GM21528 (cell line): ENCODE data around the gene B3GAT1.

Experiments
- ATAC-seq: cut with Tn5 transposase; IDR thresholded peaks from one replicate; pipeline ENCODE4 v1.9.1; 2021; ENCODE audit warnings: mild to moderate bottlenecking, moderate library complexity; ENCODE audit not compliant: unreplicated experiment, low FRiP score

B3GAT1 gene

GRCh38 chr11:134342572-134343340 is 69.3 kb downstream of the B3GAT1 start:
- no peak for ATAC-seq

DNA sequence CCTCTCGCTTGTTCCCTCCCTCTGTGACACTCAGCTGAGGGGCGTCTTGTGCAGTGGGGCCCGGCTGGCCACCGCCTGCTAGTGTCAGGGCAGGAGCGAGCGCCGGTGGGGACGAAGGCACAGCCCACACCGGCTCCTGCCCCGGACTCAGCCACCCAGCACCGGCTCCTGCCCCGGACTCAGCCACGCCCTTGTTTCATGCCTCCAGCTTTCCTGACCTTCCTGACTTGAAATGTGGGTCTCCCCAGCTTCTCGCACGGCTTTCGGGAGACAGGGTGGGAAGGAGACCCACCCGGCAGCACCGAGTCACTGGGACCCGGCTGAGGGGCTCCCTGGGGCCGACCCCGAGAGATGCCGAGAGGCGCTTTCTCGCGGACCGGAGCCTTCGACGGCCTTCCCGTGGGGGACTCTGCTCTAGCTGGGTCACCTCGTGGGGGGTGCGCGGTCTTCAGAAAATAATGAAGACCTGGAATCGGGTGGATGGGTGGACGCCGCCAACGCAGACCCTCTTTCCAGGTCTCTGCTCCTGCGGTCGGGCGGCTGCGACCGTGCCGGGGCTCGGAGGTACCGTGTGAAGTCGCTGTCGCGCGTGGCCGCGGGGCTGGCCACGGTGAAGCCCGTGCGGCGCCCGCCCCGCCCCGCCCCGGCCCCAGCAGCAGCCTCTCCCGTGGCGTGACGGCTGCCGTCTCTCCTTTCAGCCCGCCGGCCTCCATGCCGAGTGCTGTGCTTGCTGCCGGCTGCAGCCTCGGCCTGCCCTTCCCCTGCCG is 70.1 kb downstream of the B3GAT1 start:
- ATAC-seq = no peak

DNA sequence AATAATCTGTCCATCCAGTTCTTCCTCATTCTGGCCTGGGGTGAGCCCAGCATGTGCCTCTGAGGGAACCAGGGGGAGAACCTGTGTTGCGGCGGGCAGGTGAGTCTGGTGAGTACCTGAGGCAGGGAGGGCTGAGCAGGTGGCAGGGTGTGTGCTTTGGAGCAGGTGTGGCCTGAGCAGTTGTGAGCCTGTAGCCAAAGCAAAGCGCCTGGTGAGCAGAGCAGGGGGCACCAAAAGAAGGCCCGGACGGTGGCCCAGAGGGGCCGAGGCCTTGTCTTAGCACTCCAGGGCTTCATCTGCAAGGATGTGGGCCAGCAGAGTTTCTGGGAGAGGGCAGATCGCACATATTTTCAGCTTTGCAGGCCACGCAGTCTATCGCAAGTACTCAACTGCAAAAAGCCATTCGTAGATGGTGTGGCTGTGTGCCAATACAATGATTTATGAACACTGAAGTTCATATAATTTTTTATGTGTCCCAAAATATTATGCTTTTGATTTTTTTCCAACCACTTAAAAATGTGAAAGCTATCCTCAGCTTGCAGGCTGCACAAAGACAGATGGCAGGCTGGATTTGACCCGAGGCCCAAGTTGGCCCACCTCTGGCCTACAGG is 71.6 kb downstream of the B3GAT1 start:
- no peak for ATAC-seq

DNA sequence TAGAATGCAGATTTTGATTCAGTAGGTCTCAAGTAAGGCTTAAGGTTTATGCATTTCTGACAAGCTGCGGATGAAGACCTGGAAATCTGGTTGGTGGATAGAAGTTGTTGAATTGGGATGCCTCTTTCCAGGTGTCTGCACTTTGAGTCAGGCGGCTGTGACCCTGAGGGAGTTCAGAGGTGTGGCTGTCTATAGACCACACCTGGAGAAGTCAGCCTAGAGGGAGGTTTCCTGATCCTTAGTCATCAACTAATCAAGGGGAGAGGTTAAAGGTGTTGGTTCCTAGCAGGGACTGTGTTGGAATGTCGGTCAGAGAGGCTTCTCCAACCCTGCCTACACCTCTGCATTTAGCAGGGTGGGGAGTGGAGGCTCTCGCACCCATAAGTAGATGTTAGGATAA is 72.3 kb downstream of the B3GAT1 start:
- no peak for ATAC-seq

GRCh38 chr11:134338654-134339053 is 73.4 kb downstream of the B3GAT1 start:
- no peak for ATAC-seq

DNA sequence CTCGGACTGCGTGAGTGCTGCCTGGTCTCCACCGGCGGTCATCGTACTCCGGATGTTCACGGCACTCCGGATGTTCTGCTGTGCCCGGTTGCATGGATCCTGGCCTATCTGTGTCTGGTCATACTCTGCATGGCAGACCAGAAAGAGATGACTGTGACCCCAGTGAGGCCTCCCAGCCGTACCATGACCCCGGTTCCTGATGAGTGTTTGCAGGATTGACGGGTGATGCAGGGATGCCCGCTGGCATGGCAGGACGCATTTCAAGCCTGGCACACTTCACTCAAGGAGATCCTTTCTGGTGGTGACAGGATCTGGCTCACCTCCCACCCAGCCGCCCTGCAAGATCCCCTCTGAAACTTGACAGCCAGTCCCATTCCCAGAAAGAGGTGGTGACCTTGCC is 74.0 kb downstream of the B3GAT1 start:
- ATAC-seq = no peak

- ATAC-seq = no peak
Observed at GRCh38 chr11:134337051-134337450, 75.0 kb downstream of the B3GAT1 start.

- no peak for ATAC-seq
Observed at GRCh38 chr11:134334796-134335571, 77.1 kb downstream of the B3GAT1 start.

GRCh38 chr11:134333946-134334345 is 78.1 kb downstream of the B3GAT1 start:
- no peak for ATAC-seq

- no peak for ATAC-seq
Observed at GRCh38 chr11:134333312-134333711, 78.7 kb downstream of the B3GAT1 start.

DNA sequence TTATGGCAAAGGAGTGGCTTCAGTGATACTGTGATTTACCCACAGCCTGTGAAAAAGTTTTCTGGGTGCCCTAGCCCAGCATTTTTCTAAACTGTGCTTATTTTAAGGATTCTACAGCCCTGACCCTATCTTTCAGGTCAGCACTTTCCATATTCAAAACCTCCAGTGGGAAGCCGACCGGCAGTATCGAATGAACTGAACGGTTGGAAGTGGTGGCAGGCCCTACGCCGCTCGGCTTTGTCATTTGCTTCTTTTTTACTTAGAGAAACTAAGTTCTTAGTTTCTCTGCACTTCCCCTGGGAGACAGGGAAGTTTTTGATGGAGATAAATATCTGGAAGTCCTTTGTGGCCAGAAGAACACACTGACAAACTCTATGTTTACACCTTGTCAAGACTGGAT is 79.3 kb downstream of the B3GAT1 start:
- no peak for ATAC-seq

DNA sequence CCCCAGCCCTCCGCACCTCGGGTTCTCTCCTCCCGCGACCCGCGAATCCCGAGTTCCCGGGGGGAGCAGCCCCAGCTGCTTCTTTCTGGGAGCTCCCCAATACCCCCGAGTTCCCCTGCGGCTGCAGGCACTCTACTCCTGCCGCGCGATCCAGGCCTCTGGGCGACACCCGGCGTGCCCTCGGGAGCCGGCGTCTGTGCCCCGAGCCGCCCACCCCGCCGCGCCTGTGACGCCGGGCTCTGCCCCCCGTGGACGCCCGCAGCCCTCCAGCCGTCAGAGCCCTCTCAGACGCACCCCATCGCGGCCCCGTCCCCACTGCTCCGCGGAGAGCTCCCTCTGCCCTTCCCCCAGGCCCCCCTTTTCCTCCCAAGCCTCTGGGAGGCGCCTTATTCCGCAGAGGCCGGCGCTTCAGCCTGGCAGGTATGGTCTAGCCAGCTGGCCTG is 79.8 kb downstream of the B3GAT1 start:
- peak; percentile 44 for ATAC-seq

DNA sequence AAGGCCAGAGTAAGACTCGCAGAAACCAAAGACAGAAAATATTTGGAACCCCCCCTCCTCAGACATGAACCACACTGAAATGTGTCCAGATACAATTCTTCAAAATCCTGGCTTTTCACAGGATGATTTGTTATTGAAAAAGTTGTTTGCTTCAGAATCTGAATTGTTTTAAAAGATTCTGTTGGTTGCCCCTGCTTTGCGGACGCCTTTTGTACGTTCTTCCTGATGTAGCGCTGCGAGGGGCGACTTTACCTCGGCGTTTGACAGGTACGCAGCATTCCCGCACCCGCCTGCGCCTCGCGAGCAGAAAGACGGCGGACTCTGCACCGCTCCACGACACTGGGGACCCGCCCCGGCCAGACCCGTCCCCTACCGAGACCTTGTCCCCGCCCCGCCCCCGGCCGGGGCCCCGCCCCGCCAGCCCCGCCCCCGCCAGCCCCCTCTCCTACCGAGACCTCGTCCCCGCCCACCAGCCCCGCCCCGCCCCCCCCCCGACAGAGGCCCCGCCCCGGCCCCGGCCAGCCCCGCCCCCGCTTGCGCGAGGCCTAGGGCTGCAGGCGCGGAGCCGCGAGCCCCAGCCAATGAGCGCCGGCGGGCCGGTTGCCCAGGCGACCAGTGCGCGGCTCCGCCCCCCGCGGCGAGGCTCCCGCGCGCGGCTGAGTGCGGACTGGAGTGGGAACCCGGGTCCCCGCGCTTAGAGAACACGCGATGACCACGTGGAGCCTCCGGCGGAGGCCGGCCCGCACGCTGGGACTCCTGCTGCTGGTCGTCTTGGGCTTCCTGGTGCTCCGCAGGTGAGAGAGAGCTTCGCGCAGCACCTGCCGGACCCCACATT is 80.5 kb downstream of the B3GAT1 start, which contains the start of gene GLB1L2:
GLB1L2 (plus strand) TSS at position 635 of the 835 bp plus-strand sequence; CDS start at position 709, 74 bp downstream.
- peak; percentile 87 for ATAC-seq

- ATAC-seq = no peak
Observed at GRCh38 chr11:134330611-134331353, 81.3 kb downstream of the B3GAT1 start.
